ENCODE measurements around the gene CCDC88B. TPM values are rescaled to one million over a fixed set of nuclear protein-coding genes. Genes with fewer than 3 reads are reported as not detected.

Gene CCDC88B
- total and polyA plus RNA-seq, 2 experiments from 2014 or later: 6.8 to 12.1 TPM

DNA sequence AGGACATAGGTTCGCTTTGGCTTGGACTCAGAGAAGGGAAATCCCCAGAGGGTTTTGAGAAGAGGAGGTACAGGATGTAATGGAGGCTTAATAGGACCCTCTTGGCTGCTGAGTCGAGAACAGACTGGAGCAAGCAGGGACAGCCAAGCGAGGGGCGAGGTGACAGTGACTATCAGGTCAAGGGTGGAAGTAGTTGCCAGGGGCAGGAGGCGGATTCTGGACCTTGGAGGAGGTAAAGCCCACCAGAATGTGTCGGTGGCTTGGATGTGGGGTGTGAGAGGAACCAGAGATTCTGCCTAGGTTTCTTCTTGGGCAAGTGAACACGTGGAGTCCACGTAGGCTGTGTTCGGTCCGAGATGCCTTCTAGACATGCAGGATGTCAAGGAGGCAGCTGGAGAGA, 27.1 kb upstream of the CCDC88B start (continued):
- TF ChIP-seq, protein P1, sequence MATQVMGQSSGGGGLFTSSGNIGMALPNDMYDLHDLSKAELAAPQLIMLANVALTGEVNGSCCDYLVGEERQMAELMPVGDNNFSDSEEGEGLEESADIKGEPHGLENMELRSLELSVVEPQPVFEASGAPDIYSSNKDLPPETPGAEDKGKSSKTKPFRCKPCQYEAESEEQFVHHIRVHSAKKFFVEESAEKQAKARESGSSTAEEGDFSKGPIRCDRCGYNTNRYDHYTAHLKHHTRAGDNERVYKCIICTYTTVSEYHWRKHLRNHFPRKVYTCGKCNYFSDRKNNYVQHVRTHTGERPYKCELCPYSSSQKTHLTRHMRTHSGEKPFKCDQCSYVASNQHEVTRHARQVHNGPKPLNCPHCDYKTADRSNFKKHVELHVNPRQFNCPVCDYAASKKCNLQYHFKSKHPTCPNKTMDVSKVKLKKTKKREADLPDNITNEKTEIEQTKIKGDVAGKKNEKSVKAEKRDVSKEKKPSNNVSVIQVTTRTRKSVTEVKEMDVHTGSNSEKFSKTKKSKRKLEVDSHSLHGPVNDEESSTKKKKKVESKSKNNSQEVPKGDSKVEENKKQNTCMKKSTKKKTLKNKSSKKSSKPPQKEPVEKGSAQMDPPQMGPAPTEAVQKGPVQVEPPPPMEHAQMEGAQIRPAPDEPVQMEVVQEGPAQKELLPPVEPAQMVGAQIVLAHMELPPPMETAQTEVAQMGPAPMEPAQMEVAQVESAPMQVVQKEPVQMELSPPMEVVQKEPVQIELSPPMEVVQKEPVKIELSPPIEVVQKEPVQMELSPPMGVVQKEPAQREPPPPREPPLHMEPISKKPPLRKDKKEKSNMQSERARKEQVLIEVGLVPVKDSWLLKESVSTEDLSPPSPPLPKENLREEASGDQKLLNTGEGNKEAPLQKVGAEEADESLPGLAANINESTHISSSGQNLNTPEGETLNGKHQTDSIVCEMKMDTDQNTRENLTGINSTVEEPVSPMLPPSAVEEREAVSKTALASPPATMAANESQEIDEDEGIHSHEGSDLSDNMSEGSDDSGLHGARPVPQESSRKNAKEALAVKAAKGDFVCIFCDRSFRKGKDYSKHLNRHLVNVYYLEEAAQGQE (IDR thresholded peaks at IDR 0.05; ENCODE audit: unreplicated experiment): no peak
- TF ChIP-seq ZNF331 (CRISPR knock-in tag; IDR thresholded peaks at IDR 0.05; ENCODE audit: low read depth) (no peak), ZNF114 (CRISPR knock-in tag; IDR thresholded peaks at IDR 0.05) (no peak), EZH2 (IDR thresholded peaks at IDR 0.05; ENCODE audit: low read depth, unreplicated experiment) (no peak)
- TF ChIP-seq, protein P2, sequence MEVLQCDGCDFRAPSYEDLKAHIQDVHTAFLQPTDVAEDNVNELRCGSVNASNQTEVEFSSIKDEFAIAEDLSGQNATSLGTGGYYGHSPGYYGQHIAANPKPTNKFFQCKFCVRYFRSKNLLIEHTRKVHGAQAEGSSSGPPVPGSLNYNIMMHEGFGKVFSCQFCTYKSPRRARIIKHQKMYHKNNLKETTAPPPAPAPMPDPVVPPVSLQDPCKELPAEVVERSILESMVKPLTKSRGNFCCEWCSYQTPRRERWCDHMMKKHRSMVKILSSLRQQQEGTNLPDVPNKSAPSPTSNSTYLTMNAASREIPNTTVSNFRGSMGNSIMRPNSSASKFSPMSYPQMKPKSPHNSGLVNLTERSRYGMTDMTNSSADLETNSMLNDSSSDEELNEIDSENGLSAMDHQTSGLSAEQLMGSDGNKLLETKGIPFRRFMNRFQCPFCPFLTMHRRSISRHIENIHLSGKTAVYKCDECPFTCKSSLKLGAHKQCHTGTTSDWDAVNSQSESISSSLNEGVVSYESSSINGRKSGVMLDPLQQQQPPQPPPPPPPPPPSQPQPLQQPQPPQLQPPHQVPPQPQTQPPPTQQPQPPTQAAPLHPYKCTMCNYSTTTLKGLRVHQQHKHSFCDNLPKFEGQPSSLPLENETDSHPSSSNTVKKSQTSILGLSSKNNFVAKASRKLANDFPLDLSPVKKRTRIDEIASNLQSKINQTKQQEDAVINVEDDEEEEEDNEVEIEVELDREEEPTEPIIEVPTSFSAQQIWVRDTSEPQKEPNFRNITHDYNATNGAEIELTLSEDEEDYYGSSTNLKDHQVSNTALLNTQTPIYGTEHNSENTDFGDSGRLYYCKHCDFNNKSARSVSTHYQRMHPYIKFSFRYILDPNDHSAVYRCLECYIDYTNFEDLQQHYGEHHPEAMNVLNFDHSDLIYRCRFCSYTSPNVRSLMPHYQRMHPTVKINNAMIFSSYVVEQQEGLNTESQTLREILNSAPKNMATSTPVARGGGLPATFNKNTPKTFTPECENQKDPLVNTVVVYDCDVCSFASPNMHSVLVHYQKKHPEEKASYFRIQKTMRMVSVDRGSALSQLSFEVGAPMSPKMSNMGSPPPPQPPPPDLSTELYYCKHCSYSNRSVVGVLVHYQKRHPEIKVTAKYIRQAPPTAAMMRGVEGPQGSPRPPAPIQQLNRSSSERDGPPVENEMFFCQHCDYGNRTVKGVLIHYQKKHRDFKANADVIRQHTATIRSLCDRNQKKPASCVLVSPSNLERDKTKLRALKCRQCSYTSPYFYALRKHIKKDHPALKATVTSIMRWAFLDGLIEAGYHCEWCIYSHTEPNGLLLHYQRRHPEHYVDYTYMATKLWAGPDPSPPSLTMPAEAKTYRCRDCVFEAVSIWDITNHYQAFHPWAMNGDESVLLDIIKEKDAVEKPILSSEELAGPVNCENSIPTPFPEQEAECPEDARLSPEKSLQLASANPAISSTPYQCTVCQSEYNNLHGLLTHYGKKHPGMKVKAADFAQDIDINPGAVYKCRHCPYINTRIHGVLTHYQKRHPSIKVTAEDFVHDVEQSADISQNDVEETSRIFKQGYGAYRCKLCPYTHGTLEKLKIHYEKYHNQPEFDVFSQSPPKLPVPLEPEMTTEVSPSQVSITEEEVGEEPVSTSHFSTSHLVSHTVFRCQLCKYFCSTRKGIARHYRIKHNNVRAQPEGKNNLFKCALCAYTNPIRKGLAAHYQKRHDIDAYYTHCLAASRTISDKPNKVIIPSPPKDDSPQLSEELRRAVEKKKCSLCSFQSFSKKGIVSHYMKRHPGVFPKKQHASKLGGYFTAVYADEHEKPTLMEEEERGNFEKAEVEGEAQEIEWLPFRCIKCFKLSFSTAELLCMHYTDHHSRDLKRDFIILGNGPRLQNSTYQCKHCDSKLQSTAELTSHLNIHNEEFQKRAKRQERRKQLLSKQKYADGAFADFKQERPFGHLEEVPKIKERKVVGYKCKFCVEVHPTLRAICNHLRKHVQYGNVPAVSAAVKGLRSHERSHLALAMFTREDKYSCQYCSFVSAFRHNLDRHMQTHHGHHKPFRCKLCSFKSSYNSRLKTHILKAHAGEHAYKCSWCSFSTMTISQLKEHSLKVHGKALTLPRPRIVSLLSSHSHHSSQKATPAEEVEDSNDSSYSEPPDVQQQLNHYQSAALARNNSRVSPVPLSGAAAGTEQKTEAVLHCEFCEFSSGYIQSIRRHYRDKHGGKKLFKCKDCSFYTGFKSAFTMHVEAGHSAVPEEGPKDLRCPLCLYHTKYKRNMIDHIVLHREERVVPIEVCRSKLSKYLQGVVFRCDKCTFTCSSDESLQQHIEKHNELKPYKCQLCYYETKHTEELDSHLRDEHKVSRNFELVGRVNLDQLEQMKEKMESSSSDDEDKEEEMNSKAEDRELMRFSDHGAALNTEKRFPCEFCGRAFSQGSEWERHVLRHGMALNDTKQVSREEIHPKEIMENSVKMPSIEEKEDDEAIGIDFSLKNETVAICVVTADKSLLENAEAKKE (CRISPR knock-in tag; IDR thresholded peaks at IDR 0.05): no peak
